ENCODE data around the gene ITGB8.
"Not testable (repeated sequence)": the region's sequence is repeated elsewhere in the genome, so short reads cannot be mapped to it uniquely, and the experiment has no call there.

ITGB8 gene

DNA sequence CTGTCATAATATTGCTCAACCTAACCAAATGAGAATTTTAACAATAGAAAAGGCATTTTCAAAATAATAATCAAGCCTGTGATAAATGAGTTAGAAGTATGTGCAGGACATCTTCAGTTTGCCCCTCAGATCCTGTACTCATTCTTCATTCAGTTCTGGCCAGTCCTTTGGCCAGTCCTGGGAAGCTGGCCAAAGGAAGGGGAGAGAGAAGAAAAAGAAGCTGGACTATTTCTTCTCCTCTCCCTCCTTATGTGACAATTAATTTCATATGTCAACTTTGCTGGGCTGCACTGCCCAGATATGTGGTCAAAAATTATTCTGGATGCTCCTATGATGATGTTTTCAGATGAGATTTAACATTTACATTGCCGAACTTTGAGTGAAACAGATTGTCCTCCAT is 31.6 kb upstream of the ITGB8 start:
- H3K27me3 ChIP-seq (ENCODE audit: control insufficient read depth, insufficient read depth, low read length): no peaks in the 10 kb centered on the region
- no peaks in the 10 kb centered on the region for H3K4me1 ChIP-seq (ENCODE audit: control insufficient read depth, insufficient read depth, low read length)
- no peaks in the 10 kb centered on the region for H3K36me3 ChIP-seq (ENCODE audit: control insufficient read depth, insufficient read depth, low read length)
- no peak overlapping the region for H3K27ac ChIP-seq (ENCODE audit: low read depth, low read length)
- no peak overlapping the region for H3K9ac ChIP-seq (ENCODE audit: low read length)
- H3K4me3 ChIP-seq (ENCODE audit: low read length): no peak overlapping the region

DNA sequence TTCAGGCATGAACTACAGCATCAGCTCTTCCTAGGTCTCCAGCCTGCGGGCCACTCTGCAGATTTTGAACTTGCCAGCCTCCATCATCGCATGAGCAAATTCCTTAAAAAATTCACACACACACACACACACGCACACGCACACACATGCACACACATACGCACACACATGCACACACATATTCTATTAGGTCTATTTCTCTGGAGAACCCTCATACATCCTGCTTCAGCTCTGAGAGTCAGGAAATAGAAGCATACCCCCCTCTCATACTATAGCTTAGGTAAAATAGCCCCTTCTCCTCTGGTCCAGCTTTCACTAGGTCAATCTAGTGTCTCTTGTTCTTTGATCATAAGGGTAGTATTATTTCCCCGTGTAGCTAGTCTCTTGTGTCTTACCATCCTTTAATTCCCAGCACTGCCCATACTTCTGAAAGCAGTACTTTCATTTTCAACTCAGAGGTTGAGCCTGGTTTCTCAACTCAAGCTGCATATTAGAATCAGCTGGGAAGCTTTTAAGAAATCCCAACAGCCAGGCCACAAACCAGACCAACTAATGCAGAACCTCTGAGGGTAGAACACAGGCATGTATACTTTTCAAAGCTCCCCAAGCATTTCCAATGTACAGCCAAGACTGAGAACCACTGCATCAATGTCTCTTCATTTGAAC is 30.9 kb upstream of the ITGB8 start:
- H3K4me3 ChIP-seq (ENCODE audit: low read length): no peak overlapping the region
- no peak overlapping the region for H3K9ac ChIP-seq (ENCODE audit: low read length)
- H3K36me3 ChIP-seq (ENCODE audit: control insufficient read depth, insufficient read depth, low read length): no peaks in the 10 kb centered on the region
- no peaks in the 10 kb centered on the region for H3K4me1 ChIP-seq (ENCODE audit: control insufficient read depth, insufficient read depth, low read length)
- H3K27me3 ChIP-seq (ENCODE audit: control insufficient read depth, insufficient read depth, low read length): no peaks in the 10 kb centered on the region
- H3K27ac ChIP-seq (ENCODE audit: low read depth, low read length): no peak overlapping the region

DNA sequence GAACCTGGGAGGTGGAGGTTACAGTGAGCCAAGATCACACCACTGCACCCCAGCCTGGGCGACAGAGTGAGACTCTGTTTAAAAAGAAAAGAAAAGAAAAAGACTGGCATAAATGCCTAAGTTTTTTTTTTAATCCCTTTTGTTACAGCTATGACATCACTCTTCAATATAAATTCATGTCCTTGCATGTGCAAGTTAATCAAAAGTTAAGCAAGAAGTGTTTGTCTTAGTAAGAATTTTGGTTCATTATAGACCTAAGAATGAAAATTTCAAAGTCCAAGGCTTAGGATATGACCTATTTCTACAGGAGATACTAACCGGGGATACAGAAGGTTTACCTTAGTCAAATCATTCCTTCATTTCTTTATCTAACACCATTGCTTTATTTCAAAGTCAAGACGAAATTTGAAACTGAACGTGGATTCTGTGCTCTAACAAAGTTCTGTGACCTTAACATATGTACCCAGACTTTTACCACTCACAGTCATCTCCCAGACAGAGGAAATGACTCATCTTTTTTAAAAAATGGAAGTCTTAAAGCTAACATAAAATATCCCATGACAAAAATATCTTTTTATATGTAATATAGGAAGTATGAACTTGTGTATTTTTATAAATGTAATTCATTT is 29.3 kb upstream of the ITGB8 start:
- Histone ChIP-seq H3K36me3 (ENCODE audit: control insufficient read depth, insufficient read depth, low read length) (no peaks in the 10 kb centered on the region), H3K4me1 (ENCODE audit: control insufficient read depth, insufficient read depth, low read length) (no peaks in the 10 kb centered on the region), H3K4me3 (ENCODE audit: low read length) (no peak overlapping the region), H3K27me3 (ENCODE audit: control insufficient read depth, insufficient read depth, low read length) (no peaks in the 10 kb centered on the region), H3K27ac (ENCODE audit: low read depth, low read length) (no peak overlapping the region), H3K9ac (ENCODE audit: low read length) (no peak overlapping the region)

DNA sequence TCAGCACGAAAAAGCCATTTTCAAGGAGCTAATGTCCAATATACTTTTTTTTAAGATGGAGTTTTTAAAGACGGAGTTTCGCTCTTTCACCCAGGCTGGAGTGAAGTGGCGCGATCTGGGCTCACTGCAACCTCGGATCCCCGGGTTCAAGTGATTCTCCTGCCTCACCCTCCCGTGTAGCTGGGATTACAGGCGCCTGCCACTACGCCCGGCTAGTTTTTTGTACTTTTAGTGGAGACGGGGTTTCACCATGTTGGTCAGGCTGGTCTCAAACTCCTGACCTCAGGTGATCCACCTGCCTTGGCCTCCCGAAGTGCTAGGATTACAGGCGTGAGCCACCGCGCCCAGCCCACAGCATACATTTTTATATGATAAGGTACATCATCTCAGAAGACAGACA is 28.4 kb upstream of the ITGB8 start:
- H3K27me3 ChIP-seq (ENCODE audit: control insufficient read depth, insufficient read depth, low read length); H3K36me3 ChIP-seq (ENCODE audit: control insufficient read depth, insufficient read depth, low read length); H3K4me3 ChIP-seq (ENCODE audit: low read length); H3K27ac ChIP-seq (ENCODE audit: low read depth, low read length); H3K9ac ChIP-seq (ENCODE audit: low read length); H3K4me1 ChIP-seq (ENCODE audit: control insufficient read depth, insufficient read depth, low read length): not testable (repeated sequence)

DNA sequence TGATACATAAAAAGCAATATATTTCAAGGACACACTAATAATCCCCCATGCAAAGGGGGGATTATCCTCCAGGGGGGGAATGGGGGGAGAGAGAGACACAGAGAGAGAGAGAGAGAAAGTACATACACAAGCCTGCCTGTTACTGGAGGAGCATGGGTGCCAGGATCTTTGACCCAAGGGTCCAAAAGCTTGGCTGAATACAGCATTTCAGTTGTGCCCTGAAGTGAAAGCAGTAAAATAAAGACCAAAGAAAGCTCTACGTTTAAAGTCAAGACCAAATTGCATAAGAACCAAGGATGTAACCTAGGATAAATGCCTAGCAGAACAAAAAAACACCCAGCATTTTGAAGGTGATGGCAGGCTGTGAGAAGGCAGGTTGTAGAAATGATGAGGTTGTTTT is 27.8 kb upstream of the ITGB8 start:
- Histone ChIP-seq H3K4me1 (ENCODE audit: control insufficient read depth, insufficient read depth, low read length) (no peaks in the 10 kb centered on the region), H3K27ac (ENCODE audit: low read depth, low read length) (no peak overlapping the region)

DNA sequence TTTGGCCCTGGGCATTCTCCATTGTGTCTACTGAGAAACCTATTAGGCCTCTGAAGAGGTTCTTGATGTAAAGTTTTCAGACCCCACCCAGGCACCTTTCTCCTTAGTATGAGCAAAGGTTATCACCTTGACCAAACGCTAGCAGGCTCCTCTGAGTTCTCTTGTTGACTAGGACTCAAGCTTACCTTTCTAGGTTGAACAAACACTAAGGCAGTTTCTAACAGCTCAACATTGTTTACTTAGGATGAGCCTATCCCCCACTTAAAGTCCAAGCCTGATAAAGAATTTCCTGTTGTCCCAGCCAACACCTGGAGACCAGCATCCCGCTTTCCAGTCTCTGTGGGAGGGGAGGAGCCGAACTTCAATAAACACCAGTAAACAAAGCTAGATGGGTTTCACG is 26.3 kb upstream of the ITGB8 start:
- Histone ChIP-seq H3K36me3 (ENCODE audit: control insufficient read depth, insufficient read depth, low read length) (no peaks in the 10 kb centered on the region), H3K9ac (ENCODE audit: low read length) (no peak overlapping the region), H3K4me1 (ENCODE audit: control insufficient read depth, insufficient read depth, low read length) (no peaks in the 10 kb centered on the region), H3K27ac (ENCODE audit: low read depth, low read length) (no peak overlapping the region), H3K4me3 (ENCODE audit: low read length) (no peak overlapping the region), H3K27me3 (ENCODE audit: control insufficient read depth, insufficient read depth, low read length) (no peaks in the 10 kb centered on the region)

More for the DNA sequence above, 27.8 kb upstream of the ITGB8 start:
- H3K36me3 ChIP-seq (ENCODE audit: control insufficient read depth, insufficient read depth, low read length): no peaks in the 10 kb centered on the region
- H3K27me3 ChIP-seq (ENCODE audit: control insufficient read depth, insufficient read depth, low read length): no peaks in the 10 kb centered on the region
- no peak overlapping the region for H3K9ac ChIP-seq (ENCODE audit: low read length)
- H3K4me3 ChIP-seq (ENCODE audit: low read length): no peak overlapping the region

DNA sequence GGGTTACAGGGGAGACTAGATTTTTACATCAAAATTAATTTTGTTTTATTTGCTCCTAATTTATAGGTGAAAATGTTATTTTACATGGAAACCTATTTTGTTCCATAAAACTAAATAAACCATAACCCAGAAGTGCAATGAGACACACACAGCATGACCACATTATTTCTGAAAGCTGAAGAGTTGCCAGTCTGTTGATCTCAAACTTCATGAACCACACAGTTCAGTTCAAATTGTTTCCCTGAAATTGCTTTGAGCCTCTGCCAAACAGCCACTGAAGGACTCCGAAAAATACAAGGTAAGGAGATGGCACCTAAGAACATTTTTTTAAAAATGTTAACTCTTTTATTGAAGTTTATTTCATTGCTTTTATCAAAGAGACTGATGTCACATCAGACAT is 25.0 kb upstream of the ITGB8 start:
- H3K4me1 ChIP-seq (ENCODE audit: control insufficient read depth, insufficient read depth, low read length): no peaks in the 10 kb centered on the region
- no peaks in the 10 kb centered on the region for H3K27me3 ChIP-seq (ENCODE audit: control insufficient read depth, insufficient read depth, low read length)
- H3K9ac ChIP-seq (ENCODE audit: low read length): no peak overlapping the region
- no peak overlapping the region for H3K4me3 ChIP-seq (ENCODE audit: low read length)
- no peaks in the 10 kb centered on the region for H3K36me3 ChIP-seq (ENCODE audit: control insufficient read depth, insufficient read depth, low read length)
- no peak overlapping the region for H3K27ac ChIP-seq (ENCODE audit: low read depth, low read length)

DNA sequence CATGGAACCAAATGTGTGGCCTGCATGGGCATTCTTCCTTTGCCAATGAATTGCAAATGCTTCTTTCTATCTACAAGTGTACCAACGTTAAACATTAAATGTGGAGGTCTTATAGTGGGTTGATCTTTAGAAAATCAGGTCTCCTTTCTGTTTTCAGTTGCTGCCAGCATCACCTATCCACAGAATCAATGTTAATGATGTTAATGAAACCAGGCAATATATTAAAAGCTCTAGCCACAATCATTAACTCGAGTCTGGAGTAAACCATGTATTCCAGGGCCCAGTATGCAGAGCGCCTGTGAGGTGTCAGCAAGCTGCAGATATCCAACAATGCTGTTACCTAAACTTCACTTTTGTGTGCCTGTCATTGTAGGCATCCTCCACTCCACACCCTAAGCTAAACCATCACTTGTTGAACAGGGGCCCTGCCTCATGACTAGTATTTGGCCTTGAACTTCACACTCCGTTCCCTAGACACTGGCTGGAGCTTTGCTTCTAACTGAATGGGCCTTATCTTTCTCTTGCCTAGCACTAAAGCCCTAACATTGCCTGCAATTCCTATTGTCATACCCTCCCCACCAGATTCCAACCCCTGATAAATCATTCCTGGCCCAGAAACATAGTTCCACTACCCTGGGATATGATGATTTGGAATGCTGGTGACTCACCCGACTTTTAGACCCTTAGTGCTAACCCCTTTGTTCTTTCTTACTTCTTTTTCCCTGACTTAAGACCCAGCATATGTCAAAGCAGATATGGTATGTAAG is 24.3 kb upstream of the ITGB8 start:
- Histone ChIP-seq H3K27me3 (ENCODE audit: control insufficient read depth, insufficient read depth, low read length) (no peaks in the 10 kb centered on the region), H3K4me1 (ENCODE audit: control insufficient read depth, insufficient read depth, low read length) (no peaks in the 10 kb centered on the region), H3K36me3 (ENCODE audit: control insufficient read depth, insufficient read depth, low read length) (no peaks in the 10 kb centered on the region), H3K9ac (ENCODE audit: low read length) (no peak overlapping the region), H3K4me3 (ENCODE audit: low read length) (no peak overlapping the region), H3K27ac (ENCODE audit: low read depth, low read length) (no peak overlapping the region)

DNA sequence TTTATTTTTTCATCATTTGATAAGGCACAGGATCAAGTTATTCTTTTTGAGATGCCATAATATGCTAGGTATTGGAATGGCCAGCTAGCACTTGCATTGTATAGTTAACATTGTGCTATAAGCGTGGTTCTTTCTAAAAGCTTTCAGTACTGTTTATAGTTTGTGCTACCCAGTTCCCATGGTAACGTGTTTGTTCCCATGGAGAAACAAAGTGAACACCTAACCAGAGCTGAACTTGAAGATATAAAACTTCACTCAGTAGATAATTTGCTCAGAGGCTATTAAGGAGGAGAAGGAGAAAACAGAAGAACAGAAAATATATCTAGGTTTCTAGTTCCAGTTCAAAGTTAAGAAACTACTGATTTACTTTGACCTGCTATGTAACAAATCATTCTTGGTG is 23.6 kb upstream of the ITGB8 start:
- no peak overlapping the region for H3K4me3 ChIP-seq (ENCODE audit: low read length)
- H3K36me3 ChIP-seq (ENCODE audit: control insufficient read depth, insufficient read depth, low read length): no peaks in the 10 kb centered on the region
- no peaks in the 10 kb centered on the region for H3K27me3 ChIP-seq (ENCODE audit: control insufficient read depth, insufficient read depth, low read length)
- H3K4me1 ChIP-seq (ENCODE audit: control insufficient read depth, insufficient read depth, low read length): no peaks in the 10 kb centered on the region
- H3K27ac ChIP-seq (ENCODE audit: low read depth, low read length): no peak overlapping the region
- H3K9ac ChIP-seq (ENCODE audit: low read length): no peak overlapping the region

DNA sequence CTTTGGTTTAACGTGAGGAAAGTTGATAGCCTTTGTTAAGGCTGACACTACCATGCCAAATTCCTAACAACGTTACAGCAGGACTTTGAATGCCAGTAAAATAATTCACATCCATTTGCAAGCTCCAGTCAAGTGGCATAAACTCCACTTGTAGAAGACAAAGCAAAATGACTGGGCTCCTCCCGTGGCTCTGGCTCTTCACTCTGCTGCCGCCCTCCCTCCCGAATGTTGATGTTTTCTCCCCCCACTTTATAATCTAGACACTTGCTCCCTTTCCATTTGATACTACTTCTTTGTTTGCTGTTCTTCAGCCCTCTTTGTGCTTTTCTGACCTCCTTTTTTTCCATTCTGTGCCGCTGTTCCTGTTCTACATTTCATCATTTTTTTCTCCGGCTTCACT is 22.8 kb upstream of the ITGB8 start:
- no peaks in the 10 kb centered on the region for H3K27me3 ChIP-seq (ENCODE audit: control insufficient read depth, insufficient read depth, low read length)
- H3K4me1 ChIP-seq (ENCODE audit: control insufficient read depth, insufficient read depth, low read length): no peaks in the 10 kb centered on the region
- H3K27ac ChIP-seq (ENCODE audit: low read depth, low read length): no peak overlapping the region
- H3K36me3 ChIP-seq (ENCODE audit: control insufficient read depth, insufficient read depth, low read length): no peaks in the 10 kb centered on the region
- no peak overlapping the region for H3K4me3 ChIP-seq (ENCODE audit: low read length)
- H3K9ac ChIP-seq (ENCODE audit: low read length): no peak overlapping the region

DNA sequence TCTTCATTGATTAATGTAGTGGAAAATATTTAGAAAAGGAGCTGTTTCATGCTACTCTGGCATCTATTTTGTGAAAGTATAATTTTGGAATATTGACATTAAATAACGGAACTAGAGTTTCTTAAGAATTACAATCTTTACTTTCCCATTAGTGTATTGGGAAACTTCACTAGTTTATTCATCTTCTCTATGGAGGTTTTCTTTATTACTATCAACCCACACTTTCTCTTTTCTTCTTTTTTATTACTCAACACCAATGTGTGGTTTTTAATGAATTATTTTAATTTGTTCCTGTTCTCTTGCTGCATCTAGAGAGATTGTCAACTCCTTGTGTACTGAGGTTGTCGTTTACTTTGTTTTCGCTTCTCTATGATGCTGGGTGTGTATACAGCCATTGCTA is 20.4 kb upstream of the ITGB8 start:
- Histone ChIP-seq H3K36me3 (ENCODE audit: control insufficient read depth, insufficient read depth, low read length) (no peaks in the 10 kb centered on the region), H3K27ac (ENCODE audit: low read depth, low read length) (no peak overlapping the region), H3K4me1 (ENCODE audit: control insufficient read depth, insufficient read depth, low read length) (no peaks in the 10 kb centered on the region)

DNA sequence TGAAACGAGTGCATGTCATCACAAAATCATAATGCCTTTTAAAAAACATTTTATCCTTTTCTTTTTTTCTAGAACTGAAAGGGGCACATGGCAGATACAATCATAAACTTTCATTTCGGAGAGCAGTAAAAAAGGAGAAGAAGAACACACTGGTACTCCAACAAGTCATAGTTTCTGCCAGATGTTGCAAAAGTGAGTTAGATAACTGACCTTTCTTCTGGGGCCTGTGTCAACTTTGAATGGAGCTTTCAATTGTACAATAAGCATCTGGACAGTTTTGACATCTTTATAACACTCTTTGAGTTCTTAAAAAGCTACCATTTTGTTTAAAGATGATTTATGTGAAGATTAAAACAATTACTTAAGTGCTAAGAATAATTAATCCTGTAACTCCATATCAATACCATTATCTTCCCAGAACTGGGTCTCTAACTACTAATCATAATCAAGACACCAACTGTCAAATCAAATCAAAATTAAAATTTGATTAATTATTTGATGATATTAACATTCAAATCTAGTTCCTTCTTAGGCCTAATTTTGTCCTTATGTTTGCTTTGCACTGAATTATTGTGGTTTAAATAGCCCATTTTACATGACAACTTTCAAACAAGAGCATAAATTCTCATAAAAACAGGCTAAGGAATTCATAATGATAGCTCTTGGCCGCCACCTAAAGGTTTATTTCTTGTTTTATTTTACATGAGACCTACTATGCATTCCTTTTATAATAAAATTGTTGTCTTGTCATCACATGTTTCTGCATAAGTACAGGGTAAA is 19.5 kb upstream of the ITGB8 start:
- Histone ChIP-seq H3K27me3 (ENCODE audit: control insufficient read depth, insufficient read depth, low read length) (no peaks in the 10 kb centered on the region), H3K4me1 (ENCODE audit: control insufficient read depth, insufficient read depth, low read length) (no peaks in the 10 kb centered on the region), H3K4me3 (ENCODE audit: low read length) (no peak overlapping the region), H3K36me3 (ENCODE audit: control insufficient read depth, insufficient read depth, low read length) (no peaks in the 10 kb centered on the region), H3K27ac (ENCODE audit: low read depth, low read length) (no peak overlapping the region), H3K9ac (ENCODE audit: low read length) (no peak overlapping the region)

More for the DNA sequence above, 20.4 kb upstream of the ITGB8 start:
- H3K9ac ChIP-seq (ENCODE audit: low read length): no peak overlapping the region
- no peaks in the 10 kb centered on the region for H3K27me3 ChIP-seq (ENCODE audit: control insufficient read depth, insufficient read depth, low read length)
- no peak overlapping the region for H3K4me3 ChIP-seq (ENCODE audit: low read length)

Measured in rectal smooth muscle tissue (tissue), 1 donor.